GM12892 (cell line): Measurements from ENCODE around the gene PEX10.

Experiments used
- POLR2A ChIP-seq: IDR thresholded peaks from 2 replicates; pipeline ENCODE4 v1.6.1; 2011; ENCODE audit warnings: low read depth, low read length, control low read depth
- POLR2AphosphoS5 ChIP-seq: IDR thresholded peaks from 2 replicates; pipeline ENCODE4 v1.6.1; 2011; ENCODE audit warnings: low read depth, low read length, control low read depth
- TAF1 ChIP-seq: IDR thresholded peaks from 2 replicates; pipeline ENCODE4 v1.6.1; 2011; ENCODE audit warnings: low read depth, mild to moderate bottlenecking, control low read depth, low read length, borderline replicate concordance

DNA sequence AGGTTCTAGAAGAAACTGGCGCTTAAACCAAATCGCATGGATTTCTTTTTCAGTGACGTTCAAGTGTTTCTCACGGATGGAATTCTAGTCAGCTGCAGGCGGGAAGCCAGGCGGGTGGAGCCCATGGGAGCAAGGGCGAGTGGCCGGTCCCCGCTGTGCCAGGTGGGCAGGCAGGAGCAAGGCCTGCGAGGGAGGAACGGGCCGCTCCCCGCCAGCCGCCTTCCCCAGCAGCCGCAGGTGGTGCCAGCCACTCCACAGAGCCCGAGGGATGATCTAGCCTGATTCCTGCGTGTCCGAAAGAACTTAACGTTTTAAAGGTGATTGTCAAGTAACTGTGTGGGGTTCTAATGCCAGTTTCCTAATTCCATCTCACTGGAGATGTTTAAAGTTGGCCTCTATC, 9.1 kb downstream of the PEX10 start:
- TF ChIP-seq POLR2A (0 out of 2 replicates have a peak, but pooled peaks have one; percentile 25), POLR2AphosphoS5 (no peak), TAF1 (no peak)
